ENCODE measurements around the gene TNPO1.
"Not testable (repeated sequence)": the region's sequence is repeated elsewhere in the genome, so short reads cannot be mapped to it uniquely, and the experiment has no call there.

The TNPO1 gene

DNA sequence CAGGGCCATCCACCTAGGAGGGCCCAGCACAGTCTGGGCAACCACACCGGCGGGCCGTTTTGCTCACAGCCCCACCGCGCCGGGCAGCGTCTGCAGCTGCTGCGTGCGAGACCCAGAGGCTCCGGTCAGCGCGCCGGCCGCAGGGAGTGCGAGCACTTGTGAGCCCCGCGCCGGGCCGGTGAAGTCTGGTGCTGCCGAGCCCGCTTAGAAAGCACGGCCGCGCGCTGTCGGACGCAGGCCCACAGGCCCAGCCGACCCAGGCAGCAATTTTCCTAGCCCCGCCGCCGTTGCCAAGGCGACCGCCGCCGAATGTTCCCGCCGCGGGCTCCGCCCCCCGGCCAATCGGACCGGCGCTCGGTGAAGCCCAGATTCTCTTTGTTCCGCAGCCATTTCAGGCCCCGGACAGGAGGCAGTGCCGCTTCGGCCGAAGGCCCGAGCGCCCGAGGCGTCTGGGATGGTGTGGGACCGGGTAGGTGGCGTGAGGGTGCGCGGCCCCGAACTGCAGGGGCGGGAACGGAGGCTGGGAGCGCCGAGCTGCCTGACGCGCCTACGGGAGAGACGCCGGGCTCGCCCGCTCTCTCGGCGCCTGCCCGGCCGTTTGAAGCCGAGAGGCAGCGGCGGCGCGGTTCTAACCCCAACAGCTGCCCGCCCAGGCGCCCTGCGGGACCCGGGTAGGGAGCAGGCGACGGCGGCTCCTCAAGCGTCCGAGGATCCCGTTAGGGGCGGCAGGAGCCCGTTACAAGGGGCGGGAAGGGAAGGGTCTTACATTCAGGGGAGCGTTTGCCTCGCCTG, at the start of gene TNPO1:
Gene TNPO1, plus strand, starts transcription at position 378 of the 792 bp plus-strand sequence. Its CDS starts 77 bp downstream, at position 455.
- peak; percentile 79 for DNase-seq

DNA sequence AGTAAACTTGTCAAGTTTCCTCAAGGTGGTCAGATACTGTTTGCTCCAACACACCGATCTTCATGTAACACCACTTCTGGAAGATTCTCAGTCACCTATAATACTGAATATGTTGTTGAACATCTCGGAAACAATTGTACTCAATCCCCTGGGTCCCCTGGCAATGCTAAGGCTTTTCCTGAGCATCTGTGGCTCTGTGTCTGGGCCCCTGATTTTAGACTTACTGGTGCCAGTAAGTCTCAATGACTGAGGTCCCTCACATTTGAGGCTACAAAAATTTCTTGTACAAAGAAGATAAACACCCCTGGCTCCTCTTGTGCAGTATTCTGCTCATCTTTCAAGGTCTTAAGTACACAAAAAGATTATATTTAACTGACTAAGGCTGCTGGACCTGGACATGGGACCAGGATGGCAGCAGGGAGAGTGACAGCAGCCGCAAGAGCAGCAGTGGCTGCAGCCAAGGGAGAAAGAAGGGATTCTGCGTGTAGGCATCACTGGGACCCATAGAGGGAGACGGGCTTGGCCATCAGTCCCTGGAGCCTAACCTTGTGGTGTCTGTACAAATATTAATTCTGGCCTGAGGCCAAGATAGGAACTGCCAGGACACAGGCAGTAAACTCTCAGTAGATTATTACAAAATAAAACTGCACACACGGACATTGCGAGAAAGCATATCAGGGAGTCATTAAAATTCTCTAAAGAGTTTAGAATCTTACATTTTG, 49.0 kb upstream of the TNPO1 start:
- peak; percentile 88 for DNase-seq

DNA sequence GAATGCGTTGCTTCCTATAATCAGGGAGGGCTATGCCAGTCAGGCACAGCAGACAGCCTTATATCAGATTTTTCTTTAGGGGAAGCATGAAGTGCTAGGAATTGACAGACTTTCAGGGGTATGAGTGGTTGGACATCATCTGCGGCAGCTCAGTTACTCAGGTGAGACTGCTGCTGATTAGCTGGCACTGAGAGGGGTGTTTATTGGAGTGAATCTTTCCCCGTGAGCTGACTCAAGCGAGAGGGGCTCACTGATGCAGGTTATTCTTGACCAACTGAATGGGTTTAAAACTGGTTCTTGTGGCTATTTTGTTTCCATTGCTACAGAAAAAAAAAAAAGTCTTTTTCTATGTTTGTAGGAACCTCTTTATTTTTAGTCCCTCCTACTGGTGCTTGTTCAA, 46.2 kb upstream of the TNPO1 start:
- no peak for DNase-seq

DNA sequence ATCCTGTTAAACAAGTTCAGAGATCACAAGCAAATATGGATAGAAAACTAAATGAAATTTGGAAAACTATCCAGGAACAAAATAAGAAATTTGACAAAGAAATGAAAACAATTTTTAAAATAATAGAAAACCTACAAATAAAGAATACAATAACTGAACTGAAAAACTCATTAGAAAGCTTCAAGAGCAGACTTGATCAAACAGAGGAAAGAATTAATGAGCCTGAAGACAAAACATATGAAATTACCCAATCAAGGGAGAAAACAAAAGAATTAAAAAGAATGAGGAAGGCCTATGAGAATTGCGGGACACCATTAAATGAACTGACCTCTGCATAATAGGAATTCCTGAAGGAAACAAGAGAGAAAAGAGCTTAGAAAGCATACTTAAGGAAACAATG, 39.8 kb upstream of the TNPO1 start:
- DNase-seq, result no peak

DNA sequence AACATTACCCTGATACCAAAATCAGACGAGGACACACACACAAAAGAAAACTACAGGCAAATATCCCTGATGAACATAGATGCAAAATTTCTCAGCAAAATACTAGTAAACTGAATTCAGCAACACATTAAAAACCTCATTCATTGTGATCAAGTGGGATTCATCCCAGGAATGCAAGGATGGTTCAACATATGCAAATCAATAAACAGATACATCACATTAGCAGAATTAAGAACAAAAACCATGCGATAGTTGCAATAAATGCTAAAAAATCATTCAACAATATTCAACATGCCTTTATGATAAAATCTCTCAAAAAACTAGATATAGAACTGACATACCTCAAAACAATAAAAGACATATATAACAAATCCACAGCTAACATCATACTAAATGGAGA, 36.9 kb upstream of the TNPO1 start:
- no peak for DNase-seq

DNA sequence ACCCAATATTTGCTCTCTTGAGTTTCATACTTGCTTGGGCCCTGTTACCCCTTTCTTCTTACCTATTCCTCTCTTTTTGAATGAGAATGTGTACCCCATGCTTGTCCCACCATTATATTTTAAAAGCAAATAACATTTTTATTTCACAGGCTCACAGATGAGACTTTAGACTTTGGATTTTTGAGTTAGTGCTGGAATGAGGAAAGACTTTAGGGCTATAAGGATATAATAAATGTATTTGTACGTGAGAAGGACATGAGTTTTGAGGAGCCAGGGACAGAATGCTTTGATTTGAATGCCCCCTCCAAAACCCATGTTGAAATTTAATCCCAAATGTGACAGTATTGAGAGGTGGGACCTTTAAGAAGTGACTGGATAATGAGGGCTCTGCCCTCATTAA, 33.1 kb upstream of the TNPO1 start:
- DNase-seq, result no peak

DNA sequence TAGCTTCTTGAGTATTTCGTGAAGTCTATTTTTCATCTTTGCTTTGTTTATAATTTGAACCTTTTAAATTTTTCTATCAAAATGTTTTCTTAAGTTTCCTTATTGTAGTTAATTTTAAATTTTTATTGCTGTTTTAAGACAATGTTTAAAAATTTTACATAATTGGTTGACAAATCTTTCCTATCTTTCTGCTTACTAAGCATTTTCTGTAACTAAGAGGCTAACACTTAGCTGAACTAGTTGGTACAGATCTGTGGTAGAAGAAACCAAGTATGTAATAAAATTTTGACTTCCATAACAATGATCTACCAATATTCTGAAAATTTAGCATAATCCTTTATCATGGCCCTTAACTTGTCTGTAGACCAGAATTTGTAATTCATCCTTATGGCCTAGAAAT, 32.3 kb upstream of the TNPO1 start:
- DNase-seq, result no peak

DNA sequence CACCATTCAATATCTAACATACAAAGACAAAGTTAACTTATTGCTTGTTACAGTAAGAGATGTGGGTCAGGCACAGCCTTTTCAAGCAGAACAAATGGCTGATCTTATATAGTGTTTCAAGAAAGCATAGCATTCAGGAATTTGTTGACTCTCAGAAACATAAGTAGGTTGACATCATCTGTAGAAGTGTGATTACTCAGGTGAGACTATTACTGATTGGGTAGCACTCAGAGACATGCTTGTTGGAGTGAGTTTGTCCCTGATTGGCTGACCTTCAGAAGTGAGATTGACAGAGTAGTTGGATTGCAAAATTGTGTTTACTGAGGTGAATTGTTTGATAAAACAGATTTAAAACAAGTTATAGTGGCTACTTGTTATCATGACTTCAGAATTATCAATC, 30.7 kb upstream of the TNPO1 start:
- DNase-seq, result no peak

DNA sequence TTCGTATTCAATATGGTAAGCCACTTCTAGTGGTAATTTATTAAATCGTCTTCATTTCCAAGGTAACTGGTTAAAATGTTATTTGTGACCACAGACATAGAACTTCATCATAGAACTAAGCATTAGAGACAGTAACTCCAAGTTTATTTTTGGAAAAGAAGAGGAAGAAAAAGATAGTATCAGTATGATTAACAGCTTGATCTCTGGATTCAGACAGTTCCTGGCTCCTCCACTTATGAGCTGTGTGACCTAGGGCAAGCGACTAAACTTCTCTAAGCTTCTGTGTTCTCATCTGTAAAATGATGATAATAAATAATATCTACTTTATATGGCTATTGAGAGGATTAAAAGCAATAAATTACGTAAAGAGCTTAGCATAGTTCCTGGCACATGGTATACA, 29.8 kb upstream of the TNPO1 start:
- no peak for DNase-seq

DNA sequence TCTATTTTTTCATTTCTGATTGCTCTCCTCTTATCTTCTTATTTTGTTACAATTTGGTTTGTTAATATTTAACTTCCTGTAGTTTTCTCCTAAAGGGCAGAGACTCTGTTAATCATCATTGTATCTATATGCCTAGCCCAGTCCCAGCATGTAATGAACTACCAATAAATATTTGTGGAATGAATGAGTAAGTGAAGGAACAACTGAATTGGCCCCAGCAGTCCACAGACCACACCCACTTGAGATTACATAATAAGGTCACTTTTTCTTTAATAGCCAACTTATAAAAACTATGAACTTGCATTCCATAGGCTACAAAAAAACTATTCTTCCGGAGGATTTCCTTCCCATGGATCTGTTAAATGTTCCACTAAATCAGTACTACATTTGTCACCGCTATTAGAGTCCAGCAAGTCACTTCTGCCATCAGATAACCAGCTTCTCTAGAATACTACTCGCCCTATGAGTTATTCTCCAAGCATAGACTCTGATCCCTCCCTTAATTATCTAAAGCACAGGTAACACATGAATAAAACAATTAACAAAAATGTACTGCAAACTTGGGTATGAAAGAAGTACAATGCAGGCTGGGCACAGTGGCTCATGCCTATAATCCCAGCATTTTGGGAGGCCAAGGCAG, 27.5 kb upstream of the TNPO1 start:
- no peak for DNase-seq

DNA sequence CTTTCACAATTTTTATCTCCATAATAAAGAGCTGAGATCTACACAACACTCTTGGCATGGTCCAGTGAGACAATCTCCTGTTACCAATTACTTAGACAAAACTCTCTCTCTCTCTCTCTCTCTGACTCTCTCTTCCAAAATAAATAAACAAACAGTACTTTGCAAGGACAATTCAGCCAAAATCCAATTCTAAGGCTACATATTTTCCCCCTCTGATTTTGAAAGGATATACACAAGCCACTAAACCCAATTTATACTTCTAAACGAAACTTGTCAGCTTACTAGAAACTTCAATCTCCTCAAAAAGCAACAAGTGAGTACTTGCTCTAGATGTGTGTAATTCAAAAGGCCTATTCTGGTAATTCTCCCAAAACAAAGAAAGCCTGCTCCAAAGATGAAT, 26.3 kb upstream of the TNPO1 start:
- DNase-seq, result no peak

DNA sequence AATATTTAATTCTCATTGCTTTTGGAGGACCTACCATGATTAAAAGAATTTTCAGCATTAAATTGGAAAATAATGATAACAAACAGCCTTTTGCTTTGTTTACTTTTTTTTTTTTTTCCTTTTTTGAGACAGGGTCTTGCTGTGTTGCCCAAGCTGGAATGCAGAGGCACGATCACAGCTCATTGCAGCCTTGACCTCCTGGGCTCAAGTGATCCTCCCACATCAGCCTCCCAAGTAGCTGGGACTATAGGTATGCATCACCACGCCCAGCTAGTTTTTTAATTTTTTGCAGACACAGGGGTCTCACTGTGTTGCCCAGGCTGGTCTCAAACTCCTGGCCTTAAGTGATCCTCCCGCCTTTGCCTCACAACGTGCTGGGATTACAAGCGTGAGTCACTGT, 23.8 kb upstream of the TNPO1 start:
- DNase-seq, result not testable (repeated sequence)

DNA sequence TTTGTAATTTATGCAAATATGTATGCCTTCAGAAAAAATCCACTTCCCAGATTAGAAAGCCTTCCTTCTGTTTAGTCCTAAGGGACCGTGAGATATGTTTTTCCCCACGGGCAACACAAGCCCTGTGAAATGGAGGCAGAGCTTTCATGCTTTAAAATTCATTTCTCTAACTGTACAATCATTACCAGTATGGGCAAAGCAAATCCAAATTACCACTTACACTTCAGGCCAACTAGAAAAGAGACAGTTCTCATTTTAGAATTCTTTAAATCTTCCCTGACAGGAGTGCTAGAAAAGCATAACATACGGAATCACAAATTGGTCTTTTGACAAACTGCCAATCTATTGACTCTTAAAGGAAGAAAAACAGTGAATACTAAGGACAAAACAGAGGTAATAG, 20.5 kb upstream of the TNPO1 start:
- DNase-seq, result no peak

DNA sequence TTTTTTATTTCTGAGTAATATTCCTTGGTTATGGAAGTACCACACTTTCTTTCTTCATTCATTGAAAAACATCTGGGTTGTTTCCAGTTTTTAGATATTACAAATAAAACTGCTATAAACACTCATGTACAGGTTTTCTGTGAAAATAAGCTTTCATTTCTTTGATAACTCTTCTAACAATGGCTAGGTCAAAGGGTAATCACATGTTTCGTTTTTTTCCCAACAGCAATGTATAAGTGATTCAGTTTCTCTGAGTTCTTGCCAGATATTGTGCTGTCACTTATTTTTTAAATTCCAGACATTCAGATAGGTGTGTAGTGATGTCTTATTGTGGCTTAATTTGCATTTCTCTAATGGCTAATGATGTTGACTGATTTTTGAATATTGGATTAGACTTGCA, 16.7 kb upstream of the TNPO1 start:
- DNase-seq, result no peak

DNA sequence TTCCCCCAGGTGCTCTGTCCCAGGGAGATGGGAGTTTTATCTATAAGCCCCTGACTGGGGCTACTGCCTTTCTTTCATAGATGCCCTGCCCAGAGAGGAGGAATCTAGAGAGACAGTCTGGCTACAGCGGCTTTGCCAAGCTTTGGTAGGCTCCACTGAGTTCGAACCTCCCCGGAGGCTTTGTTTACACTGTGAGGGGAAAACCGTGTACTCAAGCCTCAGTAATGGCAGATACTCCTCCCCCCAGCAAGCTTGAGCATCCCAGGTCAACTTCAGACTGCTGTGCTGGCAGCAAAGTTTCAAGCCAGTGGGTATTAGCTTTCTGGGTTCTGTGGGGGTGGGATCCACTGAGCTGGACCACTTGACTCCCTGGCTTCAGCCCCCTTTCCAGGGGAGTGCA, 7.8 kb upstream of the TNPO1 start:
- not testable (repeated sequence) for DNase-seq

DNA sequence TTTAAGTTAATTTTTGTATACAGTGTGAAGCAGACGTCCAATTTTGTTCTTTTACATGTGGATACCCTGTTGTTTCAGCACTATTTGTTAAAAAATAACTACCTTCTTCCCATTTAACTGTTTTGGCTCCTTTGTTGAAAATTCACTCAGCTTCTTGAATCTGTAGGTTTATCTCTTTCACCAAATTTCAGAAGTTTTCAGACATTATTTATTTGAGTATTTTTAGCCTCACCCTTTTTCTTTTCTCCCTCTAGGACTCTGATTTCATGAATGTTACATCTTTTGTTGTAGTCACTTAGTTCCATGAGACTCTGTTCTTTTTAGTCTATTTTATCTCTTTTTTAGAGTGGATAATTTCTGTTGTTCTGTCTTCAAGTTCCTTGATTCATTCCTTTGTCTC, 4.6 kb upstream of the TNPO1 start:
- DNase-seq, result no peak

DNA sequence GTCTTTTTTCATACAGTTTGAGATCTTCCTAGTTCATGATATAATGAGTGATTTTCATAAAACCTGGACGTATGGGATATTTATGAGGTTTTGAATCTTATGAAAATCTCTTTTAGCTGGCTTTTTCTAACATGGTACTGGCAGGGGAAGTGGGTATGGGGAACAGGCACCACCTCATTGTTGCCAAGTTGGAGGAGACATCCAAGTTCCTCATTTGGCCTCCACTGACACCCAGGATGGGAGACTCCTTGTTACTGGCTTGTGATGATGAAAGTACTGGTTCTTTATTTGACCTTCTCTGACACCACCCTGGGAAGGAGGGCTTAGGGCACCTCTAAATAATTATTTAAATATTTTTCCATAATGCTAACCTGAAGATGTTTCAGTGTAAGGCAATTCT, 4.0 kb upstream of the TNPO1 start:
- DNase-seq, result no peak

DNA sequence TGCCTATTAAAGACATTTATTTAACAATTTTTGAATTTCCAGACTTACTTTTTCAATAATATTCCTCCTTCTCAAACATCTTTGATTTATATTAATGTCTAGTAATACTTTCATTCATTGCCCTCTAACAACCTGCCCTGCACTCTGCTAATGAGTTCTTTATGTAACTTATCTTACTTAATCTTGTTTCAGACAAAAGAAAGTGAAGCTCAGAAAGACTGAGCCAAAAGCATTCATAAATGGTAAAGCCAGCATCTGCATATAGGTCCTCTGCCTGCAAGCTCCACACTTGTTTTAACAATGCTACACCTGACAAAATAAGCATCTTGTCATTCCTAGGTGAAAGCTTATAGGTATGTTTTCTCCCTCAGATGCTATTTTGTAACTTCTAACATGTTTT, 2.4 kb upstream of the TNPO1 start:
- DNase-seq, result no peak

DNA sequence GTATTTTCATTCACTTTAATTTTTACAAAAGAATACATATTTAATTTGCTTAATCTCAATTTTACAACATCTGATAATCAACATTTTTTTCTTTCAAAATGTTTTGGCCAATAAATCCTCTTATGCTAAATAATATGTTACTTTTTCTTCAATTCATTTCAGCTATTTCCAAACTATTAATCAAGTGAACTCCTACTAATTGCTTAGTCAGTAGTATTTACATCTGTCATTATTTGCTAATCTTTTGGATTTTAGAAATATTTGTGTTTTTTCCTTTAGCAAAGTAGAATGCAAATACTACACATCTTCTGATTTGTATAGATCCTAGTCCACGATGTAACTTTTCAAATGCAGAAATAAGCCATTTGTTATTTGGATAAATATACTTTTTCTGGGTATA, 1.6 kb upstream of the TNPO1 start:
- no peak for DNase-seq

DNA sequence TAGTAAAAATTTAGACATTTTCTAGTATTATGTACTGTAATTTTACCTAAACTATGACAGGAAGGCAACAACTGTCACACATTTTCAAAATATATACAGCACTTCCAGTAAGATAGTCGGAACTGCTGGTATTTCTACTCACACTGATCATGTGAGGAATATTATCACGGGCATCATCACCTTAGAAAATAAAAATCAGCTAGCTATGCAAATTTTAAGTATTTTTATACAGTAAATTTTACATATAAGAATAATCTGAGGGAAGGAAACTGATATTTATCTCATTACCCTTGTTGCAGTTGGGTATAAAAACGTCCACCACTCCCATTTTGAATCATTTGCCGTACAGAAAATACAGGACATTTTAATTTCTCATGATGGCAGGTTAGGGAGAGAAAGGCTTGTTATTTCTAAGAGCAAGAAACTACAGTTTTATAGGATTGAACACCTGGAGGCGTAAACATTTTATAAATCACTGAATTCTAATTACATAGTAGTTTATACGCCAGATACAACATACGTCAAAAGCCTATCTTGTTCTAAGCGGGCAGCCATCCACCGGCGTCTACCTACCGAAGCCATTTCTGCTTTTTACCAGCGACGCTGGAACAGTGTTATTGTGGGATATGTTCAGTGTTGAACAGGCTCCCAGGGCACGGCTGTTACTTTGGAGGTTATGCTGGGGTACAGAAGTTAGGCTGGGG, 729 bp upstream of the TNPO1 start:
- DNase-seq, result peak; percentile 65

DNA sequence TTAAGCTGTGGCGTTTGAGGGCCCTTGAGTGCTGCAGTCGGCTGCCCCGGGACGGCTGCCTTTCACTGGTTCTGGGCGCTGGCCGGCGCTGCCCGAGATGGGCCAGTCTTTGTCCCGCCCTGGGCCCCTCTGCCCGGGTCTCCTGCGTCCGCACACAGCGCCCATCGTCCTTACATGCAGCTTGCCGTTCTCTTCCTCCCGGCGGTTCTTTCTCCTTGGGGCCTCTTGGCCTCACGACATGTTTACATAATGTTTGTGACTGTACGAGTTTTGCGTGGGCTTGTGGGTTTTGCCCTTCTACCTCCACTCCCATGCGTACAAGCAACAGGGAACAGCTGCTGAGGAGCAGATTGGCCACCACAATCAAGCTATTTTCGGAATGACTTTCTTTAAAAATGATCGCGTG, 618 bp downstream of the TNPO1 start:
- no peak for DNase-seq

DNA sequence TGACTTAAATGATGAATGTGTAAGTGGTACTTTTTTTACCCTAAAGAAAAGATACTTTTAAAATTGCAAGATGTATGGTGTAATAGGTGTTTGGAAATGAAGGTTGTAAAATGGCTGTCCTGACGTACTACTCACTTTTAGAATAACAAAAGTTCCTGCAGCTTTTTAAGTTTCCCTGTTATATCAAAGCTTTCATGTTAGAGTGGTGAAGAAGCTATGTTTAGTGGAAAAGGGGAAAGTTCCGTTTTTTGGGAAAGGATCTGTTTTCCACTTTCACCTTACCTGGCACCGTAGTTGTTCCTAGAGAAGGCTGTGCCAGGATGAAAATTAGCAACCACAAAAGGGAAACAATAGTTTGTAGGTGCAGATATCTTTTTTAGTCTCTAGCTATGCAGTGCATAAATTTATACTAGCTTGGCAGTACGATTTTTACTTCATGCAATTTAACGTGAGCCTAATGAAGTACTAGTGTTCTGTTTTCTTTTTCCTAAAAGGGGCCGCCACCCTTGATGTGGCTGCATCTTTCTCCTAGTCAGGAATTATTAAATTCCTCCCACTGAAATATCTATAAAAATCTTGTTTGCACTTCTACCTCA, 1.3 kb downstream of the TNPO1 start:
- DNase-seq, result no peak

Measured in SHP77 treated with DMSO at 0.1 percent for 48 hours (cell line).